ENCODE data around the gene AMPH.
"Not testable (repeated sequence)": the region's sequence is repeated elsewhere in the genome, so short reads cannot be mapped to it uniquely, and the experiment has no call there.

The AMPH gene

GRCh38 chr7:38625866-38626265 is 5.3 kb downstream of the AMPH start:
- DNase-seq, result no peak

GRCh38 chr7:38615665-38616064 is 15.5 kb downstream of the AMPH start:
- DNase-seq, result no peak

DNA sequence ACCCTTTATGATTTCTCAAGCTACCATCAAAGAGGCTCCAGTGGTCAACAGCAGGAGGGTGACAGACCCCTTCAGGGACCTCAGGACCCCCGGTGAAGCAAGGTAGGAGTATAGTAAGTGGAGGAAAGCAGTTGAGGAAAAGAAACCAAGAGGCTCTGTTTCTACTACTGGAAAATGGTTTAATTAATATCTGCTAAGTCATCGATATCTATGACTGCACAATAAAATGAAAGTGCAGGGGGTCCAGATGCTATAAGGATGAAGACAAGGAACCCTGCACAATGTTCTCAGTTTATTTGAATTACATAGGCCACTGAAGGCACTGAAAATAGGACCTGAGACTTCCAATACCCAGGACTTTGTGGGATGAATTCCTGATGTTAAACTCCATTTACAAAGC is 23.7 kb downstream of the AMPH start:
- no peak for DNase-seq

GRCh38 chr7:38600741-38601140 is 30.4 kb downstream of the AMPH start:
- no peak for DNase-seq

GRCh38 chr7:38594949-38595348 is 36.2 kb downstream of the AMPH start:
- DNase-seq, result no peak

DNA sequence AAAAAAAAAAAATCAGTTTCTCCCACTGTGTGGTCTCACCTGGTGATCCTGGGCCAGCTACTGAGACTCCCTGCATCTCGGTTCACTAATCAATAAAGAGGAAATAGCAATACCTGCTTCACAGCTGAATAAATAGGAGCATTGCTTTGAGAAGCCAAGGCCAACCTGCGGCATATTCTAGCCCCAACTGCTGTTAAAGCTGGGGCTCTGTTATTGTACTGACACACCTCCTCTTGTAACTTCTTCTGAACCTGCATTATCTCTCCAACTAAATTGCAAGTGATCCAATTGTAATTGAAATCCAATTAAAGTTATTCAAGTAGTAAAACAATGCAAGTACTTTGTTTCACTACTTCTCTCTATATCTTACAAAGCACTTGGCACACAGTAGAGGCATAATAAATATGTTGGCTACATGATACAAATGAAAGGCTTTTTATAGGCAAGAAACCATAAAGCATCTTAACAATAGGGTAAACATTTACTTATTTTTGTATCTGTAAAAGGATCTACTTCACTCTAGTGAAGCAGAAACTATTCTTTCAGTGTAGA is 38.4 kb downstream of the AMPH start:
- no peak for DNase-seq

- DNase-seq, result no peak
Measured at GRCh38 chr7:38585572-38586354, 45.4 kb downstream of the AMPH start.

DNA sequence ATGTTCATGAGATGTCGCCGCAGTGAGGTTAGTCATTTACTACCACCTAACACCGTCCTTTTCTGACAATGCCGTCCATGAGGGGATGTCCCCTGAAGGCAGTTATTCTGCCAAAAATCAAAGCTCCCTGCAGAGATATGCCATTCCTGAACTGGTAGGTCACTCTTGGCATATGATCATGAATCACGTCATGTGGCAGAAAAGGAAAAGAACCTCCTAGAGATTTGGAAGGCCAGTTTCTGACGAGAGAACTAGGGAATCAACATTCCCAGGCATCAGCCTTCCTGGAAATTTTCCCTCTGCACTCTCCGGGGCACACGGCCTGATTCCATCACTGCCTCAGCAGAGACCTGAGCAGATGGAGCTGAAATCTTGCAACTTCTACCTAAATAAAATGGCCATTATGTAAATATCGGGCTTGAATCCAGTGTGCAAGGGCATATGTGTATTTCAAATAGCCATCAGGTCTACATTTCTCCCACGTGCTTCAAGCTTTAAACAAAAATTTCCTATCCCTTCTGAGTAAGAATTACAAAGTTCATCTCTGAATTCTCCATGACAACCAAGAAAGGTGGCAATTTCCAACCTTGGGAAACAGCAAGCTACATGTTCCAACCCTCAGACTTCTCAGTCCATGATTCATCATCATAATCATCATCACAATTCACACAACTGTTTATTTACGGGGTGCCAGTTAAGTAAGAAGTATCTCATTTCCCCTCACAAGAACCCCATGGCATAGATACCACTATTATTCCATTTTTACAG is 46.5 kb downstream of the AMPH start:
- DNase-seq, result no peak

- no peak for DNase-seq
Measured at GRCh38 chr7:38580485-38580884, 50.7 kb downstream of the AMPH start.

GRCh38 chr7:38574086-38574485 is 57.1 kb downstream of the AMPH start:
- no peak for DNase-seq

DNA sequence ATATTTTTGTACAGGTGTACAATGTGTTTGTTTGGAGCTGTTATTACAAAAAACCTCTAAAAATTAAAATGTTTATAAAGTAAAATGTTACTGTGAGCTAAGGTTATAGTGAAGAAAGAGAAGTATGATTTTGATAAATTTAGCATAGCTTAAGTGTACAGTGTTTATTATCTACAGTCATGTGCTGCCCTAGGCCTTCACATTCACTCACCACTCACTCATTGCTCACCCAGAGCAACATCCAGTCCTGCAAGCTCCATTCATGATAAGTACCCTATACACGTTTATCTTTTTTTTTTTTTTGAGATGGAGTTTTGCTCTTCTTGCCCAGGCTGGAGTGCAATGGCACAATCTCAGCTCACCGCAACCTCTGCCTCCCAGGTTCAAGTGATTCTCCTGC is 59.6 kb downstream of the AMPH start:
- DNase-seq, result not testable (repeated sequence)

DNA sequence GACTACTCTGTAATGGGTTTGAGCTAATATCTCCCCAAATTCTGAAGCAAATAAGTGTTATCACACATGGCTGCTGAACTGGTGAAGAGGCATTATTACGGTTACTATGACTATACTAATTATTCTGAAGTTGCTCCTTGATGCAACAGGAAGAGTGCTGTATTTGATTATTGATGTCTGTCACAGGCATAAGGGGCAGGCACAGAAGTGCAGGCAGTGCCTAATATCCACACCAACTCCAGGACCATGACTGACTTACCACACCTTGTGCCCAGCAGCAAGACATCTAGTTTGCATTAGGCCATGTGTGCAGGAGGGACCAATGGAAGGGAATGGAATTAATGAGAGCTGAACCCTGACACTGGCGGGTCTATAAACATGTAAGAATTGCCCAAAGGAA is 62.7 kb downstream of the AMPH start:
- DNase-seq, result no peak

DNA sequence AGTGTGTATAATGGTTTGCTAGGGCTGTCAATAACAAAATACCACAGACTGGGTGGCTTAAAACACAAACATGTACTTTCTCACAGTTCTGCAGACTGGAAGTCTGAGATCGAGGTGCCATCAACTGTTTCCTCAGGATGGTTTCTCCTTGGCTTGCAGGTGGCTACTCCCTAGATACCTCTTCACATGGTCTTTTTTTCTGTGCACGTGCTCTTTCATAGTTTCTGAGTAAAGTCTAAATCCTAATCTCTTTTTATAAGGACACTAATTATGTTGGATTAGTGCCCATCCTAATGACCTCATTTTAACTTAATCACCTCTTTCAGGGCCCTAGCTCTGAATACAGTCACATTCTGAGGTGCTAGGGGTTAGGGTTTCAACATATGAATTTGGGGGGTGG is 65.9 kb downstream of the AMPH start:
- no peak for DNase-seq

- DNase-seq, result no peak
Measured at GRCh38 chr7:38563741-38564140, 67.4 kb downstream of the AMPH start.

DNA sequence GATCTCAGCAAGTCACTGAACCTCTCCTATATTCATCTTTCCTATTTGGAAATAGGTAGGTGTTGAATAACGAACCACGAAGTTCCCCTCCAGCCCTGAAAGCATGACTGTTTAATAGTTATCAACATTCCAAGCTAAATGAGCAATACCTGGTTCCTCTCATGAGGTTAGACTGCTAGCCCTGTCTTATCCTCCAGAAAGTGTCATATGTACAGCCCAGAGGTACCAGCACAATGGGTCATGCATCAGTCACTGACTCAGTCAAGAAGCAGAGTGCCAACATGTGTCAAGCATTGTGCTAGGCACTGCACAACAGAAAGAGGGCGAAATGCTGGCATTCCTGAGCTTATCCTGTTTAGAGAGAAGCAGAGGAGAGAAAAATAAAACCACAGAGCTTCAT is 70.0 kb downstream of the AMPH start:
- DNase-seq, result no peak

- DNase-seq, result no peak
Measured at GRCh38 chr7:38558761-38559345, 72.3 kb downstream of the AMPH start.

GRCh38 chr7:38554586-38554985 is 76.6 kb downstream of the AMPH start:
- no peak for DNase-seq

GRCh38 chr7:38550836-38551235 is 80.3 kb downstream of the AMPH start:
- DNase-seq, result no peak

DNA sequence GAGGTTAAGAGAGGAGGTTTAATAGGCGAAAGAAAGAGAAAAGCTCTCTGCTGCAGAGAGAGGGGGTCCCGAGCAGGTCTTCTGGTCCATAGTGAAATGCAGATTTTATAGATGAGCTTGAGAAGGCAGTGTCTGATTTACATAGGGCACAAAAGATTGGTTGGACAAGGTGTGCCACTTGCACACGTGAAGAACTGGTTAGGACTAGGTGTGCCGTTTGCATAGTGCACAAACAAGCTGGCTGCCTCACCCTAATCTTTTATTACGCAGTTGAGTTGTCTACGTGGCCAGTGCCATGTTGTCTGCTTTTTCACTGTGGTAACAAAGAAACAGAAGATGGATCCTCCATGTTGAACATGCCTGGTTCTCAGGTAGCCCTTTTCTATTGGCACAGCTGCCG is 82.6 kb downstream of the AMPH start:
- no peak for DNase-seq

DNA sequence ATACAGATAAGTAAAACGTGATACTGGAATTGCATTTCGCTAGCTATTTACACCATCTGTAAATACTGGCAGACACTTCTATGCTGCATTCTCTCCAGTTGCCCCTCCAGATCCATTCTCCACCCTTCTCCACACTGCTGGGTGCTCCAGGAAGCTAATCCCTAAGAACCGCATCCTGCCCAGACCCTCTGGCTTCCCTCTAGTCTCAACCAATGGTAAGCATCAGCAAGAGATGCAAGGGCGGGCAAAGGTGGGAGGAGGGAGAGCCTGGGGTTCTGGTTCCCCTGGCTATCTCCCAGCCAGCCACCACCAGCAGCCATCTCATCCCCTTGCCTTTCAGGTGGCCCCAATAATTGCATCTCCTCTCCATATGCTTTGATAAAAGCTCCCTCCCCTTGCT is 84.4 kb downstream of the AMPH start:
- no peak for DNase-seq

DNA sequence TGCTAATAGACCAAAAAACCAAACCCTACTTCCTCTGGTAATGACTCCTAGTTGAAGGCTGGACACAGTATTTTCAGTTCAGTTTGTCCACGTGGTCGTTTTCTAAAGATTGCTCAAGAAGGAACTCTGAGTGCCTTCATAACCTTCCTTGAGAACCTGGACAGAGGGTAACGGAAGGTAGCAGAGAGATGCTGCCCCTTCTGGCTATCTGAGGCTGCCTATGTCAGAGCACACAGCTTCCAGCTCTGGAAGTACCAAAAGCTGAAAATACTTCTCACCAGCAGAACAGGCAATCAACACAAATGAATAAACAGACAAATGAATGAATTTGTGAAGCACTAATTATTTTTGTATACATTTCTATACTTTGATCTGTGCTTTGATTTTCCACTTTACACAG is 85.2 kb downstream of the AMPH start:
- no peak for DNase-seq

DNA sequence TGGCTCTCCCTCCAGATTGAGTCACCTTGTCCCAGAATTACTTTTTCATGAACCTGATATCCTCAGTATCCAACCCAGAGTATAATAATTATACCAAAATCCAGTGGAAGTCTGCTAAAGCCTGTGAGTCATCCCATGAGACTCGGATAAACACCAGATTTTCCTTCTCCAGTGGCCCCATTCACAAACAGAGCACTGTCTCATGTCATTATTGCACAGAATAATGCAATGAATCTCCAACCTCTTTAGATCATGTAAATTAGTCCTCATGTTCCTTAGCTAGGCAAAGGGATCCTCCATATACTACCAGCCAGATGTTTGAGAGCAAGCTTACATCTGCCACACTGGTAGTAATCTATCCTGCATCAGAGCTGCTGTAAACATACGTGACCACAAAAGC is 89.0 kb downstream of the AMPH start:
- DNase-seq, result no peak

DNA sequence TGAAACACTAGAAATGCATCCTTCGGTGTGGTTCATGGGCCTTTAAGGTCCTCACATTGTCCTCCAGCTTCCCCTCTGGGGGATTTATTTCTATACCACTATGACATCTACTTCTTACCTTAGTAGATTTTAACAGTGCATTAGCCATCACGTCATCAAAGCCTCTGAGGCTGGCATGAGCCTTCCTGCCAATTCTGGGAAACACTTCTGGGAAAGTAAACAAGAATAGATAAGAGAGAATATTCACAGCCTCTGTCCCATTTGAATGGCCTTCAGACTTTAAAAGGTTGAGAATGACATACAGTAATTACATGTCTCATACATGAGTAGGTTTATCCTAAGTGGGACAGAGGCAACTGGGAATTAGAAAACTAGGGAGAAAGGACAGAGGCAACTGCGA is 89.7 kb downstream of the AMPH start:
- no peak for DNase-seq
